GM19043 (cell line): Measurements from ENCODE around the gene ATAD5.
"Not testable (repeated sequence)": the region's sequence is repeated elsewhere in the genome, so short reads cannot be mapped to it uniquely, and the experiment has no call there.

ENCODE experiments used
- ATAC-seq: cut with Tn5 transposase; IDR thresholded peaks from one replicate; pipeline ENCODE4 v1.9.1; 2021; ENCODE audit warnings: low read depth; ENCODE audit not compliant: unreplicated experiment

Gene ATAD5

DNA sequence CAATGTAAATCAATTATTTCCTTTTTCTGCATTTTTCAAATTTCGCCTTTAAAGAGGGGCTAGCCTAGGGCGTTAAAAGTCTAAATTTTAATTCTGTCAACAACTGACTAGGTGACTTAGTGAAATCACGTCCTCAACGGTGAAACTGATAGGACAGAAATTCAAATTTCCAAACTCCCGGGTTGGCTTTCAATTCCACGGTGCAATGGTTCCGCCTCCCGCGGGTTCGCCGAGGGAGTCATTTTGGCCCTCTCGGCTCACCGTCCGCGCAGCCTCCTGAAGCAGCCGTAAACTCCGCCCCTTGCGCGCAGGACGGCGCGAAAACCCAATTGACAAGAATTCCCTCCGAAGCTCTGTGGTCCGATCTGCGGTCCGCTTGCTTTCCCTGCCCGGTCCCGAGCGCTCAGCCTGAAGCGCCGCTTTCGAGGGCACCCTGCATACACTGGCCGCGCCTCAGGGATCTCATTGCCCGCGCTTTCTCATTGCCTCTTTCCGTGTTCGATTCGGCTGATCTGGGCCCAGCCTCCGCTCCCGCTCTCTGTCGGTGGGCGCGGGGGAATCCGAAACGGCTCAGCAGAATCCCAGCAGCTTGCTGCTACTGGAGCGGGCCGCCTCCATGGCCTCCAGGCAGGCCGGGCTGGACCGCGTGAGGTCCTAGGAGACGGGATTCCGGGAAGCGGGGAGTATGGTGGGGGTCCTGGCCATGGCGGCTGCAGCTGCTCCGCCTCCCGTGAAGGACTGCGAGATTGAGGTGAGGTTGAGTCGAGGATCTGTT lies at the start of gene ATAD5:
Gene ATAD5, plus strand, starts transcription at position 304 of the 775 bp plus-strand sequence. Its CDS starts 382 bp downstream, at position 686.
- no peak for ATAC-seq

DNA sequence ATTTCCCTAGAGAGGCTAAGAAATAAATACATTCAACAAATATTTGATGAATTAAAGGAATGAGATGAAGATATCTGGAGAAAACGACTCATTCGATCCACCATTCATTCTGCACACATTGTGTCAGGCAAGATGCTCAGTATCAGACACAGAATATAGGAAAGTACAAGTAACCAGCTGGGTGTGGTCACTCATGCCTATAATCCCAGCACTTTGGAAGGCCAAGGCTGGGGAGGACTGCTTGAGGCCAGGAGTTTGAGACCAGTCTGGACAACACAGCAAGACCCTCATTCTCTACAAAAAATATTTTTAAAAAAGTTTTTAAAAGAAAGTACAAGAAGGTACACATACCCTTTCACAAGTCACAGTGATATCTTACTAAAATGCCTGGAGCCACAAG lies 49.6 kb upstream of the ATAD5 start:
- no peak for ATAC-seq

GRCh38 chr17:30788918-30789317 lies 42.8 kb upstream of the ATAD5 start:
- ATAC-seq, result no peak

DNA sequence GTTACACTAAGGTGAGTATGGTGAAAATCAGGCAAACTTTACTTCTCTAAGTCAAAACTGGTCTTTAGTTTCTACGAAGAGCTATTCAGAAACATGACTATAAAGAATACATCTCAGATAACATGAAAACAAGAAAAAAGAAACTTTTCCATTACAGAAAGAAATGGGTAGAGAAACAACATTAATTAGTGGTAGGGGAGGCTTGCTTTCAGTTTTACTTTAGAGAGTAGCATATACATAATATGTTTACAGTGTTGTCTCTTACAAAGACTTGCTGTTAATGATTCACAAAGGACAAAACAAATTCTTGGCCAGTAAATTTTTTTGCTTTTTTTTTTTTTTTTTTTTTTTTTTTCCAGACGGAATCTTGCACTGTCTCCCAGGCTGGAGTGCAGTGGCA lies 41.5 kb upstream of the ATAD5 start:
- no peak for ATAC-seq

- no peak for ATAC-seq
Measured at GRCh38 chr17:30793282-30793977, 38.3 kb upstream of the ATAD5 start.

- no peak for ATAC-seq
Measured at GRCh38 chr17:30794372-30794771, 37.4 kb upstream of the ATAD5 start.

DNA sequence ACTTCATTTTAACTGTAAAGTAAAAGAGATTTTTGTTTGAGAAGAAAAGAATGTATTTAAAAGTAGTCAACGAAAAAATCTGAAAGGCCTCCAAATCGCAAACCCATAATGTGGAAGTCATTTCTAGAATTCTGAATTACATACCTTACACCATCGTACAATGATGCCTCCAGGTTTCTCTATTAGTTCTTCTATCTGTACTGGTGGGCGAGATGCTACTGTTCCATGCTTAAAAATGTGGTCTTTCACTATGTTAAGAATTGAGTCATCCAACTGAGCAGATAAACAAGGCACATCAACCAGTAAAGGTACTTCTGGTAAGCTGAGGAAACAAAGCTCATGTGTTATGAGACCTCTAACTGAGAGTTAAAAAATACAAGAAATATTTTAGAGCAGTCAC lies 35.8 kb upstream of the ATAD5 start:
- ATAC-seq, result no peak

DNA sequence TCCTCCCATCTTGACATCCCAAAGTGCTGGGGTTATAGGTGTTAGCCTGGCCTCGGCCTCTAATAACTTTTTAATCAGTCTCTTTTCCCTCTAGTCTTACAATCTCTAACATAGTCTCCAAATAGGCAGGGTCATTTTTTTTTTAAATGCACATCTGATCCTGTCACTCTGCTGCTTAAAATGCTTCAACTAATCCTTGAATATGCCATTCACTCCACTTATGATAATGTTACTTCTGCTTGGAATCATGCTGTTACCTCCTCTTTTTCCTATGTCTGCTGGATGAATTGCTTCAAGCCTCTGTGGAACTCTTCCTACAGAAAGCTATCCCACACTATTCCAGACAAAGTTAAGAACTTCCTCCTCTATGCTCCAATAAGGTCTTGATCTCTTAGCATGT lies 30.1 kb upstream of the ATAD5 start:
- ATAC-seq, result no peak

DNA sequence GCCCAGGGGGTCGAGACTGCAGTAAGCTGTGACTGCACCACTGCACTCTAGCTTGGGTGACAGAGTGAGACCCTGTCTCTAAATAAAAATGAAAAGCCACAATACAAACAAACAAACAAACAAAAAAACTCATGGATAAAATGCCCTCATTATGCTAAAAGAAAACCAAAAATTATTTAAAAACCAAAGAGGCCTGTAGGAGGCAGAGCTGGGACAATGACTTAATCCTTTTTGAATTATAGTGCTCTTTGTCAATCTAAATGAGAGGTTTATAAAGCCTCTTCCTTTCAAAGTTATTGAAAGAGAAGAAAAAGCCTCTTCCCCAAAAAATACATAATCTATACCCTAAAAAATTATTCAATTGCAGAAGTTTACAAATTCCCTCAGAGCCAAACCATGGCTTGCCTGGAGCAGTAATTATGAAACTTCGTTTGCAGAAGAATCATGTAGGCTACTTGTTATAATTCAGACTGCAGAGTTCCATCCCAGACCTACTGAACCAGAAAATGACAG lies 25.8 kb upstream of the ATAD5 start:
- ATAC-seq, result no peak

DNA sequence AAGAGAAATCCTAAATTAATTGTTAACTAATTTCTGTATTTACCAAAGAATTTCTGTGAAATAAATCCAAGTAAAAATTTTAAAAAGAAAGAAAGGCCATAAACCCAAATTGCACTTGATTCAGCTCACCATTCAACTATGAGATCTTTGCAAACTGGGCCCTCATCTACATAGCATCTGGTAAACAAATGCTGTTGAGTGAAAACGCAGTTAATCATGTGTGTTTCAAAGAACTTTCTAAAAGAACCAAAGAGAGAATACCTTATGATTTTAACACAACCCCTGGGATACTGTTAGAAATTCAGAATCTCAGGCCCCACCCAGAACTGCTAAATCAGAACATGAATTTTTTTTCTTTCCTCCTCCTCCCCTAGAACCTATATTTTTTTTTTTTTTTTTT lies 23.9 kb upstream of the ATAD5 start:
- no peak for ATAC-seq

DNA sequence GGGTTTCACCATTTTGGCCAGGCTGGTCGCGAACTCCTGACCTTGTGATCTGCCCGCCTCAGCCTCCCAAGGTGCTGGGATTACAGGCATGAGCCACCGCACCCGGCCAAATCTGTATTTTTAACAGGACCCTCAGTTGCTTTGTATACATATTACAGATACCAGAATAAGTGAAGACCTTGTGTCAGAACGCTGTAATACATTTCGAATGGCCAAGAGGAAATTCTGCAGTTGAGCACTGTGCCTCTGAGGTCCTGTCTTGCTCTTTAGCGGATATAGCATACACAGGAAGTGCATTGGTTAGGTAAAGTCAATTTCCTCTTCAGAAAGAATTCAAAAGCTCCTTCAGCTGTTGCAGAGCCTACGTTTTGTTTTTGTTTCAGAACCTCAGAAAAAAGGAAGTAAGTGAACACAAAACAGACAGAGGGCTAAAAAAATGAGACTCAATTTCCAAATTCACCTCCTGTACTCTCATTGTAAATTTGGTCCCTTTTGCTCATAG lies 22.9 kb upstream of the ATAD5 start:
- peak; percentile 82 for ATAC-seq

- no peak for ATAC-seq
Measured at GRCh38 chr17:30809867-30810266, 21.9 kb upstream of the ATAD5 start.

- no peak for ATAC-seq
Measured at GRCh38 chr17:30812218-30813177, 19.3 kb upstream of the ATAD5 start.

GRCh38 chr17:30814236-30814635 lies 17.5 kb upstream of the ATAD5 start:
- not testable (repeated sequence) for ATAC-seq

DNA sequence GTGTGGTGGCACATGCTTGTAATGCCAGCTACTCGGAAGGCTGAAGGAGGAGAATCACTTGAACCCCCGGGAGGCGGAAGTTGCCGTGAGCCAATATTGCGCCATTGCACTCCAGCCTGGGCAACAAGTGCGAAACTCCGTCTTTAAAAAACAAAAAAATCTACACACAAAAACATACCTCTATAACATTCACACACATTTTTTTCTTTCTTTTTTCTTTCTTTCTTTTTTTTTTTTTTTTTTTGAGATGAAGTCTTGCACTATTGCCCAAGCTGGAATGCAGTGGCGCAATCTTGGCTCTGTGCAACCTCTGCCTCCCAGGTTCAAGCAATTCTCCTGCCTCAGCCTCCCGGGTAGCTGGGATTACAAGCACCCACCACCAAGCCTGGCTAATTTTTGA lies 16.9 kb upstream of the ATAD5 start:
- not testable (repeated sequence) for ATAC-seq

- no peak for ATAC-seq
Measured at GRCh38 chr17:30816165-30816564, 15.6 kb upstream of the ATAD5 start.

DNA sequence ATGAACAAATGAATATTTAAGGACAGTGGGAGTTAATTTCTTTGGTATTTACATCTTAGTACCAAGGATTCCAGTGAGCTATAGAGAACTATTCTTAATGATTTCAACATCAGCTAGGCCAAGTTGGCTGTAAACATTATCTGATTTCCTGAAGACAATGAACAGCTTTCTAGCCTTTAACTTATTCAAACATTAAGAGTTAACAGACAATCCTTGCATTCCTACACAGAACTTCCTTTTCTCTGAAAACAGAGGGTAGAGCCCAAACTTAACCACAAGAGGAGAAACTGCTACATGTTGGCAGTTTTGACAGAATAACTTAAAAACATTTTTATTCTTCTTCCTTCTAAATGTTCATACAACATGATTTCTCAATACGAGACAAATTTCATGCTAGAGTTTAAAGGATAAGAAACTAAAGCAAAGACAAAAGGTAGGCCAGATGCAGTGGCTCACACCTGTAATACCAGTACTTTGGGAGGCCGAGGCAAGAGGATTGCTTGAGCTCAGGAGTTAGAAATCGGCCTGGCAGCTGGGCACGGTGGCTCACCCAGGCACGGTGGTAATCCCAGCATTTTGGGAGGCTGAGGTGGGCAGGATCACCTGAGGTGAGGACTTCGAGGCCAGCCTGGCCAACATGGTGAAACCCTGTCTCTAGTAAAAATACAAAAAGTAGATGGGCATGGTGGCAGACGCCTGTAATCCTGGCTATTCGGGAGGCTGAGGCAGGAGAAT lies 11.6 kb upstream of the ATAD5 start:
- no peak for ATAC-seq

GRCh38 chr17:30821871-30822723 lies 9.7 kb upstream of the ATAD5 start:
- ATAC-seq, result no peak

GRCh38 chr17:30822919-30823318 lies 8.8 kb upstream of the ATAD5 start:
- not testable (repeated sequence) for ATAC-seq
